Lung (tissue), 12 donors: Measurements from ENCODE around the gene CPNE8. TPM values are rescaled to one million over a fixed set of nuclear protein-coding genes. Genes with fewer than 3 reads are reported as not detected.
"Not testable (repeated sequence)": the region's sequence is repeated elsewhere in the genome, so short reads cannot be mapped to it uniquely, and the experiment has no call there.

ENCODE experiments used
- ATAC-seq: fragments of 200-7000 bp; cut with Tn5 transposase; one replicate; pipeline ENCODE4 v1.9.1; 2020; ENCODE audit warnings: moderate number of reproducible peaks; ENCODE audit not compliant: insufficient read depth, low FRiP score
- DNase-seq, 3 donors: peaks; one replicate each; pipeline ENCODE4 v3.0.0-alpha.2; 2013 to 2017
- H3K27ac ChIP-seq, 2 donors: one replicate each; pipeline ENCODE4 v1.5.1; 2013; ENCODE audit warnings: mild to moderate bottlenecking in 2 of 2, moderate library complexity in 2 of 2, control low read depth in 1 of 2, inconsistent platforms in 1 of 2, low read depth in 1 of 2, low read length in 1 of 2
- H3K27me3 ChIP-seq, 3 donors: one replicate each; pipeline ENCODE4 v1.5.1; 2013; ENCODE audit warnings: low read length in 2 of 3; ENCODE audit not compliant: control insufficient read depth in 3 of 3, insufficient read depth in 3 of 3
- H3K36me3 ChIP-seq, 4 donors: one replicate each; pipeline ENCODE4 v1.5.1; 2013; ENCODE audit warnings: low read length in 4 of 4, mild to moderate bottlenecking in 1 of 4, moderate library complexity in 1 of 4; ENCODE audit not compliant: control insufficient read depth in 4 of 4, insufficient read depth in 4 of 4
- H3K4me1 ChIP-seq, 5 donors: one replicate each; pipeline ENCODE4 v1.5.1; 2013; ENCODE audit warnings: low read length in 5 of 5, mild to moderate bottlenecking in 2 of 5, moderate library complexity in 1 of 5; ENCODE audit not compliant: control insufficient read depth in 5 of 5, insufficient read depth in 5 of 5
- H3K4me3 ChIP-seq: one replicate; pipeline ENCODE4 v1.5.1; 2013; ENCODE audit warnings: mild to moderate bottlenecking, control low read depth, moderate library complexity
- H3K9ac ChIP-seq, 2 donors: one replicate each; pipeline ENCODE4 v1.5.1; 2013; ENCODE audit warnings: low read length in 2 of 2, control low read depth in 1 of 2; ENCODE audit not compliant: insufficient read depth in 1 of 2
- H3K9me3 ChIP-seq, 4 donors: one replicate each; pipeline ENCODE4 v1.5.1; 2013; ENCODE audit warnings: low read length in 3 of 4, mild to moderate bottlenecking in 1 of 4, moderate library complexity in 1 of 4; ENCODE audit not compliant: control insufficient read depth in 4 of 4, insufficient read depth in 3 of 4
- WGBS, 2 donors: extraction: QIAGEN DNeasy Blood & Tissue Kit; methylation state at CpG; one replicate each; pipeline ENCODE4 v1.1.7; 2013; 5-methylcytosine and 5-hydroxymethylcytosine counted together
- polyA plus RNA-seq, 2 donors: library from polyadenylated mRNA; stranded (reverse); fragments of 200-250 nt; gene quantifications; one replicate each; pipeline ENCODE4 v1.2.1, GENCODE V29; 2013
- total RNA-seq, 2 donors: library from RNA; depleted of rRNA in 1 of 2; stranded (reverse); fragments of >200 nt in 1 of 2; gene quantifications; one replicate each; pipeline ENCODE4 v1.2.1, GENCODE V29; 2014 to 2021
- TF ChIP-seq, protein P1 (sequence below): IDR thresholded peaks from 2 replicates; pipeline ENCODE4 v1.5.1; 2012; ENCODE audit warnings: mild to moderate bottlenecking; ENCODE audit errors: control extremely low read depth, extremely low read depth
- donor health status: control.
- donor health status: control.
- donor health status: Bipolar disorder and iron deficiency.
- donor health status: healthy.
- donor health status: DM: yes; HTN: yes; CAD: no.

Gene CPNE8
- total and polyA plus RNA-seq, 4 donors, result 9.2 to 20.1 (median 15.3) TPM

DNA sequence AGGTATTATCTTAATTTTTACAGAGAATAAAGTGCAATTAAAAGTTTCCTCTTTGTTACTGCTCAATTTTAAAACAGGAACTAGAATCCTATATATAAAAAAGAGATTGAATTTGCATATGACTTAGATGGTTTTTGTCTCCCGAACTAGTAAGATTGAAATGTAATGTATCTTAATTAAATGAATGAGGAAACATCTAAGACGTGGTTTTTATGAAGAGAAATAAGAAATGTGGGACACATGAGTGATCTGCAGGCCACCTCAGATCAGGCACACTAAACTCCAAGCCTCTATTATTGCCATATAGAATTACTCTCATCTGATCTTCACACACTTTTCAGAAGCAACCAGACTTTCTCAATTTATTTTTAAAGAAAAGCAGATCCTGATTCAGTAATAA lies 158.6 kb downstream of the CPNE8 start:
- no peak overlapping the region for H3K27ac ChIP-seq
- no peak for DNase-seq
- no peak for ATAC-seq
- no peaks in the 10 kb centered on the region for H3K4me1 ChIP-seq
- TF ChIP-seq, protein P1, sequence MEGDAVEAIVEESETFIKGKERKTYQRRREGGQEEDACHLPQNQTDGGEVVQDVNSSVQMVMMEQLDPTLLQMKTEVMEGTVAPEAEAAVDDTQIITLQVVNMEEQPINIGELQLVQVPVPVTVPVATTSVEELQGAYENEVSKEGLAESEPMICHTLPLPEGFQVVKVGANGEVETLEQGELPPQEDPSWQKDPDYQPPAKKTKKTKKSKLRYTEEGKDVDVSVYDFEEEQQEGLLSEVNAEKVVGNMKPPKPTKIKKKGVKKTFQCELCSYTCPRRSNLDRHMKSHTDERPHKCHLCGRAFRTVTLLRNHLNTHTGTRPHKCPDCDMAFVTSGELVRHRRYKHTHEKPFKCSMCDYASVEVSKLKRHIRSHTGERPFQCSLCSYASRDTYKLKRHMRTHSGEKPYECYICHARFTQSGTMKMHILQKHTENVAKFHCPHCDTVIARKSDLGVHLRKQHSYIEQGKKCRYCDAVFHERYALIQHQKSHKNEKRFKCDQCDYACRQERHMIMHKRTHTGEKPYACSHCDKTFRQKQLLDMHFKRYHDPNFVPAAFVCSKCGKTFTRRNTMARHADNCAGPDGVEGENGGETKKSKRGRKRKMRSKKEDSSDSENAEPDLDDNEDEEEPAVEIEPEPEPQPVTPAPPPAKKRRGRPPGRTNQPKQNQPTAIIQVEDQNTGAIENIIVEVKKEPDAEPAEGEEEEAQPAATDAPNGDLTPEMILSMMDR, result no peak
- no peak overlapping the region for H3K4me3 ChIP-seq
- WGBS, 2 donors, result 61 to 80% methylated on average over 2 of the region's 2 CpGs
- no peaks in the 10 kb centered on the region for H3K9me3 ChIP-seq
- H3K9ac ChIP-seq, result no peak overlapping the region
- H3K27me3 ChIP-seq, result no peaks in the 10 kb centered on the region
- H3K36me3 ChIP-seq, result peaks cover 0 to 2% (median 0%) of the 10 kb centered on the region in 4 donors

DNA sequence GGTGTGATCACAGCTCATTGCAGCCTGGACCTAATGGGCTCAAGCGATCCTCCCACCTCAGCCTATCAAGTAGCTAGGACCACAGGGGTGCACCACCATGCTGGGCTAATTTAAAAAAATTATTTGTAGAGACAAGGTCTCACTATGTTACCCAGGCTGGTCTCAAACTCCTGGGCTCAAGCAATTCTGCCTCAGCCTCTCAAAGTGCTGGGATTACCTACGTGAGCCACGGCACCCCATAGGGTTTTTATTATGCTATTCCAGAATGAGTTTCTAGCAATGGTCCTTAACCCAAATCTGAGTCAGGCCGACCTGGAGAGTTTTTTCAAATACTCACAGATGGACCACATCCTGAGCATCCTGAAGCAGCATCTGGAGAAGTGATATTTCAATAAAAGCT lies 159.8 kb downstream of the CPNE8 start:
- Histone ChIP-seq H3K36me3 (peaks cover 0 to 2% (median 0%) of the 10 kb centered on the region in 4 donors), H3K9me3 (no peaks in the 10 kb centered on the region), H3K4me1 (no peaks in the 10 kb centered on the region), H3K27ac (no peak overlapping the region), H3K4me3 (no peak overlapping the region), H3K9ac (no peak overlapping the region), H3K27me3 (no peaks in the 10 kb centered on the region)
- 87% methylated on average over 4 of the region's 4 CpGs for WGBS, 2 donors
- ATAC-seq (no peak), DNase-seq (no peak)
- TF ChIP-seq, protein P1, result no peak

- Histone ChIP-seq H3K9me3 (no peaks in the 10 kb centered on the region), H3K9ac (no peak overlapping the region), H3K27me3 (no peaks in the 10 kb centered on the region), H3K36me3 (no peaks in the 10 kb centered on the region), H3K27ac (no peak overlapping the region), H3K4me3 (no peak overlapping the region), H3K4me1 (no peaks in the 10 kb centered on the region)
- WGBS, 2 donors, result 62 to 78% methylated on average over 4 of the region's 4 CpGs
- DNase-seq, result no peak
- TF ChIP-seq, protein P1, result no peak
- ATAC-seq, result no peak
Observed at GRCh38 chr12:38744041-38744440, 161.3 kb downstream of the CPNE8 start.

DNA sequence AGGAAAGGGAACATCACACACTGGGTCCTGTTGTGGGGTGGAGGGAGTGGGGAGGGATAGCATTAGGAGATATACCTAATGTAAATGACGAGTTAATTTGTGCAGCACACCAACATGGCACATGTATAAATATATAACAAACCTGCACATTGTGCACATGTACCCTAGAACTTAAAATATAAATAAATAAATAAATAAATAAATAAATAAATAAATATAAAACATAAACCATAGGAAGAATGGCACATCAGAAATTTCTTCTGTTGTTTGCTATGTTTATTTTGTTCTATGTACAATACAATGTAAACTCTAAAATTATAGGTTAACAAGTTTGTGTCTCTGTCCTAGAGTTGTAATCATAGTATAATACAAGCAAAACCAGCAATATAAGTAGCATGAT lies 162.9 kb downstream of the CPNE8 start:
- not testable (repeated sequence) for H3K4me1 ChIP-seq, H3K27me3 ChIP-seq, H3K4me3 ChIP-seq, H3K27ac ChIP-seq, H3K9ac ChIP-seq, DNase-seq, H3K9me3 ChIP-seq, ATAC-seq, H3K36me3 ChIP-seq
- 91 to 93% methylated on average over 1 of the region's 1 CpG for WGBS, 2 donors
